Measurements from ENCODE around the gene CCDC106. TPM values are rescaled to one million over a fixed set of nuclear protein-coding genes. Genes with fewer than 3 reads are reported as not detected.

Gene CCDC106
- total RNA-seq, 1 donor from 2014 or later = 4.6 TPM

GRCh38 chr19:55695511-55696290, 47.7 kb downstream of the CCDC106 start:
- no peak for DNase-seq (ENCODE audit: low read depth in 2 of 2)

- DNase-seq (ENCODE audit: low read depth in 2 of 2) = no peak
Observed at GRCh38 chr19:55696301-55697068, 48.5 kb downstream of the CCDC106 start.

DNA sequence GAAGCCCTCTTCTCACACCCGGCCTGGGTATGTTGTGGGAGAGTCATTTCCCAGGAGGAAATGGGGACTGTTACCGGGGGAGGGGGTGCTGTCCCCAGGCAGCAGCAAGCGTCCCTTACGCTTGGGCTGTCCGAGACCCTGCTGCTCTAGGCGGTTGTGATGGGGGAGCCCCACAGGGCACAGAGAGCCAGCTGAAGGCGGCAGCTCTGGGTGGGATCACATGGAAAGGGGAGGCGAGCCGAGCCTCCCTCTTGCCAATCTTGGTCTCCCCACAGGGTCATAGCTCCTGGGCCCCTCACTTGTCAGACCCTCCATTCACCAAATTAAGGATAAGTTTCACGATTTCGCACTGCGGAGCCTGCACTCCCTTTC, 49.0 kb downstream of the CCDC106 start:
- no peak for DNase-seq (ENCODE audit: low read depth in 2 of 2)

DNA sequence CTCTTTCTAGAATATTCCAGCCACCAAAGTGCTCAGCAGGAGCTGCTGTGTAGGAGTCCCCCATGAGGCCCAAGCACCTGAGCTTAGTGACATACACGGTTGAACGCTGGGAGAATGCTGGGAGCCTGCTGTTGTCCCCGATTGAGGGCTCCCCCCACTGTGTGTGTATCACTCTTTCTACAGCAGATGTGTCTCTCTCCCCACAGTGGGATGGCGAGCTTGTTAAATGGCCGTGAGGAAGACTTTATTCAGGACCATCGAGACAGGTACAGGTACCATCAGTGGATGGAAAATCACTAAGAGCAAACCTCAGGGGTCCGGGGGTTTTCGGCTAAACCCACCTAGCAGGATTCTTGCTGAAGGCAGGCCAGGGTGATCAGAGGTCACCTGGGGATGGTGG, 49.7 kb downstream of the CCDC106 start:
- no peak for DNase-seq (ENCODE audit: low read depth in 2 of 2)

DNA sequence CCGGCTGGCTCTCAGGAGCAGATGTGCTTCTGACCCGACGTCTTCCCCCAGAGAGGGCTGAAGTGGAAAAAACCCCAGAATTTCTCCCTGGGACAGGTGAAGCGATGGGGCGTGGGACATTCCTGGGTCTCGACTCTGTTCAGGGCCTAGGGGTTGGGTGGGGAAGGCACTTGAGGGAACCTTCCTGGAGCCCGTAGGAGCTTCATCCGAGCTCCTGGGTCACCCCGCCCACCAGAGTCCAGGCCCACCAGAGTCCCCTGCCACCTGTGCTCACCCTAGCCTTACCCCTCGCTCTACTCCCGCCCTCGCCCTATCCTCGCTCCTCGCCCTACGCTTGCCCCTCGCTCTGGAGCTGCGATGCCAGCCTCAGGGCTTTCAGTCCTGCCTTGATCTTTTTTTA, 50.2 kb downstream of the CCDC106 start:
- no peak for DNase-seq (ENCODE audit: low read depth in 2 of 2)

GRCh38 chr19:55699221-55699620, 51.2 kb downstream of the CCDC106 start:
- DNase-seq (ENCODE audit: low read depth in 2 of 2) = no peak

DNA sequence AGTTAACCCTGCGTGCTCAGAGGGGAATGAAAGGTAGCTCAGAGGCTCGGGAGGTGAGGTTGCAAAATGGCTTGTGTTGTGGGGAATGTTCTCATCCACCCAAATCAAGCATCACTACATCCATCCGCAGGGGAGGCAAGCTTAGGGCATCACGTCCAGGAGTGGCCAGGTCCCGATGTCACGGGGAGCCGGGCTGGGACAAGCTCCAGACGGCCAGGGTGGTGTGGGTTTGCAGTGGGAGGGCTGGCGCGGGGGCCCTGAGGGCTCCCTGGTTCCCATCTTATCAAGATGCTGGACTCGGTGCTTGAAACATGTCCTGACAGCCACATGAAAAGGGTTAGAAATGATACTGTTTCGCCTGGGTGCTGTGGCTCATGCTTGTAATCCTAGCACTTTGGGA, 52.8 kb downstream of the CCDC106 start:
- no peak for DNase-seq (ENCODE audit: low read depth in 2 of 2)

GRCh38 chr19:55702131-55702627, 54.2 kb downstream of the CCDC106 start:
- DNase-seq (ENCODE audit: low read depth in 2 of 2) = no peak

Other genes with a start within 250 kb of the CCDC106 start
- 40.6 and 54.6 TPM in 2 replicates for gene UBE2S, start 240.4 kb upstream of the CCDC106 start, total RNA-seq
- gene SHISA7, start 204.9 kb upstream of the CCDC106 start, total RNA-seq = not detected in 2 replicates
- 61.0 and 75.9 TPM in 2 replicates for gene ISOC2, start 186.6 kb upstream of the CCDC106 start, total RNA-seq
- not detected in 2 replicates for gene C19orf85, start 183.5 kb upstream of the CCDC106 start, total RNA-seq
- gene ZNF628, start 171.6 kb upstream of the CCDC106 start, total RNA-seq = 0.77 and 2.1 TPM in 2 replicates
- 8.9 and 9.1 TPM in 2 replicates for gene NAT14, start 163.0 kb upstream of the CCDC106 start, total RNA-seq
- under 0.01 and 0.13 TPM in 2 replicates for gene SSC5D, start 159.8 kb upstream of the CCDC106 start, total RNA-seq
- not detected in 2 replicates for gene SBK2, start 111.1 kb upstream of the CCDC106 start, total RNA-seq
- 0.13 and 0.26 TPM in 2 replicates for gene SBK3, start 102.7 kb upstream of the CCDC106 start, total RNA-seq
- 1.9 and 3.5 TPM in 2 replicates for gene ZNF579, start 67.4 kb upstream of the CCDC106 start, total RNA-seq
- 2.6 and 3.3 TPM in 2 replicates for gene FIZ1, start 48.7 kb upstream of the CCDC106 start, total RNA-seq
- gene ZNF524, start 47.9 kb upstream of the CCDC106 start, total RNA-seq = 6.9 and 11.9 TPM in 2 replicates
- gene ZNF865, start 42.6 kb upstream of the CCDC106 start, total RNA-seq = 0.39 and 1.5 TPM in 2 replicates
- gene ZNF784, start 23.6 kb upstream of the CCDC106 start, total RNA-seq = 3.3 and 4.9 TPM in 2 replicates
- gene ZNF580, start 7.2 kb upstream of the CCDC106 start, total RNA-seq = 1.0 and 3.0 TPM in 2 replicates
- 20.0 and 25.8 TPM in 2 replicates for gene ZNF581, start 4.6 kb upstream of the CCDC106 start, total RNA-seq
- gene U2AF2, start 6.8 kb downstream of the CCDC106 start, total RNA-seq = 84.0 and 95.8 TPM in 2 replicates
- gene EPN1, start 27.0 kb downstream of the CCDC106 start, total RNA-seq = 25.0 and 59.2 TPM in 2 replicates
- gene NLRP9, start 90.2 kb downstream of the CCDC106 start, total RNA-seq = not detected in 2 replicates
- gene RFPL4A, start 110.9 kb downstream of the CCDC106 start, total RNA-seq = 1.3 and 3.4 TPM in 2 replicates
- gene RFPL4AL1, start 120.9 kb downstream of the CCDC106 start, total RNA-seq = 0.51 TPM in 1 of 2 replicates, not detected in the other
- gene NLRP11, start 183.8 kb downstream of the CCDC106 start, total RNA-seq = under 0.01 TPM in 2 replicates
- gene NLRP4, start 188.3 kb downstream of the CCDC106 start, total RNA-seq = not detected in 2 replicates

Data from dermis microvascular lymphatic vessel endothelial cell (primary cell).